Mucosa of descending colon (tissue), 3 donors: Measurements from ENCODE around the gene TTLL8. TPM values are rescaled to one million over a fixed set of nuclear protein-coding genes. Genes with fewer than 3 reads are reported as not detected.

ENCODE experiments used
- ATAC-seq: fragments of 200-7000 bp; cut with Tn5 transposase; one replicate; pipeline ENCODE4 v1.9.1; 2020; ENCODE audit warnings: mild to moderate bottlenecking, moderate library complexity
- DNase-seq, 3 donors: peaks; one replicate each; pipeline ENCODE4 v3.0.0-alpha.2; 2020
- H3K36me3 ChIP-seq: fragments of 200-600 bp; one replicate; pipeline ENCODE4 v1.8.0; 2021; ENCODE audit warnings: low read depth, mild to moderate bottlenecking
- H3K4me1 ChIP-seq: fragments of 200-600 bp; one replicate; pipeline ENCODE4 v1.8.0; 2021; ENCODE audit warnings: low read depth, mild to moderate bottlenecking
- H3K4me3 ChIP-seq: fragments of 200-600 bp; one replicate; pipeline ENCODE4 v1.8.0; 2021; ENCODE audit warnings: mild to moderate bottlenecking
- H3K9me3 ChIP-seq: fragments of 200-600 bp; one replicate; pipeline ENCODE4 v1.8.0; 2021; ENCODE audit warnings: mild to moderate bottlenecking
- CTCF ChIP-seq: fragments of 200-600 bp; IDR thresholded peaks from one replicate; pipeline ENCODE4 v1.8.0; 2022; ENCODE audit warnings: antibody characterized with exemption, mild to moderate bottlenecking
- intact Hi-C, 2 donors: fragments of 100-400 bp; cut with DNase I in 1 of 2; cut with micrococcal nuclease in 1 of 2; formaldehyde crosslinking; loops; one replicate each; pipeline versions ENCODE4 v1.11.0 to v1.11.1; 2022; cut with DNase I, micrococcal nuclease
- total RNA-seq, 3 donors: library from RNA; stranded (reverse); fragmentation: NEBNext Ultra II Directional in 2 of 3; extraction: Animal tissue kit (Norgen Biotek cat#: 25700) in 2 of 3; gene quantifications; one replicate each; pipeline versions ENCODE4 v1.2.1 to v1.2.4, GENCODE V29; 2021 to 2023
- donor health status: DM: no; HTN: no; CAD: no; lungs with moderate emphysema.
- donor health status: DM: no; HTN: no; CAD: no.
- donor health status: DM: no; HTN: yes; CAD: no.

The TTLL8 gene
- total RNA-seq, 3 donors from 2014 or later: not detected

DNA sequence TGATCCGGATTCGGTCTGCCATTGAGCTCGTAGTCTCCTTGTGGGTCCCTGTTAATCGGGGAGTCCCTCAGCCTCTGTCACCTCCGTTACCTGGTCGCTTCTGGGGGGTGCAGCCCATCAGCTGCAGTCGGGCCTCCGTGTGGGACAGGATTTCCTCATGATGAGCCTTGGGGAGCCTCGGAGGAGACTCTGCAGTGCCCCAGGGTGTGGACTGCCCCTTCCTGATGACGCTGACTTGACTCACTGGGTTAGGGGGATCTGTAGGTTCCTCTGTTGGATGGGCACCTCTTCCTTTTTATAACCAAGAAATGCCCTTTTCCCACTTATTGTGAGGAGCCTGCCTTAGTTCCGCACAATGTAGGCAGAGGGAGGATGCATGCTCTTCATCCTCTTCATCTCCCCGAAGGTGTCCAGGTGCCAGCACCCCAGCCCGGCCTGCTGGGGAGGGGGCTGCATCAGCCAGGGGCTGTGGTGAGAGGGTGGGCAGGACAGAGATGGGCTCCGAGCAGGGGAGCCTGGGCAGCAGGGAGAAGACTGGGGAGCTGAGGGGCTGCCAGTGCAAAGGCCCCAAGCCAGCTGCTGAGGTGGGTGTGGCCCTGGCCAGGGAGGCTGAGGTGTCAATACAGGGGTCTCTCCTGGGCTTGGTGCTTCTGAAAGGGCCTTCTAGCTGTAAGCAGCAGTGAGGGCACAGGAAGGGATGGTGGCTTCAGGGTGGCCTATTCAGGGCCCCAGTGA lies 13.5 kb upstream of the TTLL8 start:
- intact Hi-C loops: no loop called here
- no peak for ATAC-seq
- Histone ChIP-seq H3K36me3 (no peaks in the 10 kb centered on the region), H3K9me3 (no peaks in the 10 kb centered on the region), H3K4me3 (no peak overlapping the region), H3K4me1 (peaks cover 4% of the 10 kb centered on the region)
- TF ChIP-seq CTCF: no peak
- DNase-seq: peak in 1 of 3 donors; percentile 27

- H3K4me3 ChIP-seq: no peak overlapping the region
- no peaks in the 10 kb centered on the region for H3K9me3 ChIP-seq
- peaks cover 4% of the 10 kb centered on the region for H3K4me1 ChIP-seq
- no peak for TF ChIP-seq CTCF
- intact Hi-C loops: no loop called here
- no peaks in the 10 kb centered on the region for H3K36me3 ChIP-seq
- ATAC-seq (no peak), DNase-seq (no peak)
Measured at GRCh38 chr22:50070366-50070765, 12.3 kb upstream of the TTLL8 start.

GRCh38 chr22:50068096-50068495 lies 10.0 kb upstream of the TTLL8 start:
- TF ChIP-seq CTCF: no peak
- Histone ChIP-seq H3K4me3 (no peak overlapping the region), H3K36me3 (no peaks in the 10 kb centered on the region), H3K9me3 (no peaks in the 10 kb centered on the region), H3K4me1 (no peaks in the 10 kb centered on the region)
- ATAC-seq: no peak
- intact Hi-C loops: no loop called here
- DNase-seq: peak in 1 of 3 donors; percentile 23

- Histone ChIP-seq H3K4me1 (no peaks in the 10 kb centered on the region), H3K9me3 (no peaks in the 10 kb centered on the region), H3K4me3 (no peak overlapping the region), H3K36me3 (no peaks in the 10 kb centered on the region)
- ATAC-seq (no peak), DNase-seq (peak in 1 of 3 donors; percentile 7)
- intact Hi-C loops: no loop called here
- TF ChIP-seq CTCF: no peak
Measured at GRCh38 chr22:50067244-50067643, 9.1 kb upstream of the TTLL8 start.

DNA sequence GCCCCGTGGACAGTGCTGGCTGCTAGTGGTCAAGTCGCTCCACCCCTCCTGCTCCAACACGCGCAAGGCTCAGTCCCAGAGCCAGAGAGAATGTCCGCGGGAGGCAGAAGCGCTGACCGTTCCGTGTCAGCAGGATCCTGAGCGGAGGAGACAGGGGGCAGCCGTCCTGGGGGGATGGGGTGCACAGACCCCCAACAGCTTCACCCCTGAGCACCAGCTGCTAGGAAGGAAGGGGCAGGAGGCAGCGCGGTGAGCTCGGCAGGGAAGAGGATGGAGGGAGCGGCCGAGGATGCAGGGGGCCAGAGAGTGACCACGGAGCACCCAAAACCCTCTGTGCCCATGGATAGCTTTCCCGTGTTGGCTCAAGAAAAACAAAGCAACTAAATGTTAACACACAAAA lies 6.4 kb upstream of the TTLL8 start:
- intact Hi-C loops: no loop called here
- DNase-seq (peak in 1 of 3 donors; percentile 26), ATAC-seq (no peak)
- TF ChIP-seq CTCF: no peak
- Histone ChIP-seq H3K9me3 (no peaks in the 10 kb centered on the region), H3K4me1 (no peaks in the 10 kb centered on the region), H3K4me3 (no peak overlapping the region), H3K36me3 (no peaks in the 10 kb centered on the region)
